ENCODE data around the gene MPIG6B. TPM values are rescaled to one million over a fixed set of nuclear protein-coding genes. Genes with fewer than 3 reads are reported as not detected.

MPIG6B gene, protein sequence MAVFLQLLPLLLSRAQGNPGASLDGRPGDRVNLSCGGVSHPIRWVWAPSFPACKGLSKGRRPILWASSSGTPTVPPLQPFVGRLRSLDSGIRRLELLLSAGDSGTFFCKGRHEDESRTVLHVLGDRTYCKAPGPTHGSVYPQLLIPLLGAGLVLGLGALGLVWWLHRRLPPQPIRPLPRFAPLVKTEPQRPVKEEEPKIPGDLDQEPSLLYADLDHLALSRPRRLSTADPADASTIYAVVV
- 1.1 TPM for total RNA-seq

DNA sequence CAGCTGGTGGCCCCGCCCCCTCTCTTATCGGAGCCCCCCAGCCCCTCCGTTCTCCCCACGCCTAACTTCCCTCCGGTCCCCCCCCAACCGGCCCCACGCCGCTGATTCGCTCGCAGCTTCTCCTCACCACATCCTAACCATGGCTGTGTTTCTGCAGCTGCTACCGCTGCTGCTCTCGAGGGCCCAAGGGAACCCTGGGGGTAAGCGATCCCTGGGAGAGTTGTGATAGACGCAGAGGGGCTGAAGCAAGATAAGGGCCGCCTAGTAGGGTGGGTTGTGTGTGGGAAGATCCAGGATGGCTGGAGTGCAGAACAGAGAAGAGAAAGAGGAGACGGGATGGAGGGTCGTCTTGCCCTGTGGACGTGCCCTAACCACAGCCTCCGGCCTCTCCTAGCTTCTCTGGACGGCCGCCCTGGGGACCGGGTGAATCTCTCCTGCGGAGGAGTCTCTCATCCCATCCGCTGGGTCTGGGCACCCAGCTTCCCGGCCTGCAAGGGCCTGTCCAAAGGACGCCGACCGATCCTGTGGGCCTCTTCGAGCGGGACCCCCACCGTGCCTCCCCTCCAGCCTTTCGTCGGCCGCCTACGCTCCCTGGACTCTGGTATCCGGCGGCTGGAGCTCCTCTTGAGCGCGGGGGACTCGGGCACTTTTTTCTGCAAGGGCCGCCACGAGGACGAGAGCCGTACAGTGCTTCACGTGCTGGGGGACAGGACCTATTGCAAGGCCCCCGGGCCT is at the start of gene MPIG6B:
MPIG6B (plus strand) TSS at position 129 of the 735 bp plus-strand sequence; CDS start at position 140, 11 bp downstream.
- no peak for ATAC-seq

DNA sequence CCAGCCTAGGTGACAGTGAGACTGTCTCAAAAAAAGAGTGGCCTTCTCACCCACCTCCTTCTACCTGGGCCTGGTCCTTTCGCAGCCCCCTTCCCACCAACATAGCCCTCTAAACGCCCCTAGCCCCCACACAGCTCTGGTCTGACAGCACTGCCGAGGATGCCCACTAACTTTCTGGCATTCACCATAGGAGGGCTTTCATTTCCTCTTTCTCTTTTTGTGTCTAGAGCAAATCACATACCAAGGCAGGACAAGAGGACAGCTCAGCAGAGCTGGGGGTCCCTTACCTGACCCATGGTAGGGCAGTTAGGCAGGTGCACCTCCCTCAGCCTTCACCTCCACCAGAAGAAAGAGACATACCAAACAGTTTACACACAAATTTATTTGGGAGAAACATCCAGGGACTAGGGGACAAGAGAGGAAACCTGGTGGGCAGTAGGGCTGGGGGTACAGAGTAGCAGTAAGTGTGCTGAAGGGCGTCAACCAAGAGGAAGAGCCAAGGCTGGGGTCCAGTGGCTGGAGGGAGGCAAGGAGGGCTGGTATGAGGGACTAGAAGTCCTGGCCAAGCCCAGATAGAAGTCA is 46.8 kb upstream of the MPIG6B start:
- no peak for ATAC-seq

GRCh38 chr6:31676904-31677303 is 46.3 kb upstream of the MPIG6B start:
- no peak for ATAC-seq

- ATAC-seq = no peak
These were observed 45.2 kb upstream of the MPIG6B start for GRCh38 chr6:31677955-31678354.

GRCh38 chr6:31680226-31681134 is 42.7 kb upstream of the MPIG6B start, which contains the start of gene LY6G5C:
Gene LY6G5C (minus strand): TSS chr6:31681067. CDS start chr6:31680373, 694 bp downstream.
- ATAC-seq = peak; percentile 78

GRCh38 chr6:31681135-31681671 is 42.0 kb upstream of the MPIG6B start:
- peak; percentile 39 for ATAC-seq

- no peak for ATAC-seq
These were observed 39.6 kb upstream of the MPIG6B start for GRCh38 chr6:31683591-31683990.

- no peak for ATAC-seq
These were observed 36.7 kb upstream of the MPIG6B start for GRCh38 chr6:31686483-31686882.

DNA sequence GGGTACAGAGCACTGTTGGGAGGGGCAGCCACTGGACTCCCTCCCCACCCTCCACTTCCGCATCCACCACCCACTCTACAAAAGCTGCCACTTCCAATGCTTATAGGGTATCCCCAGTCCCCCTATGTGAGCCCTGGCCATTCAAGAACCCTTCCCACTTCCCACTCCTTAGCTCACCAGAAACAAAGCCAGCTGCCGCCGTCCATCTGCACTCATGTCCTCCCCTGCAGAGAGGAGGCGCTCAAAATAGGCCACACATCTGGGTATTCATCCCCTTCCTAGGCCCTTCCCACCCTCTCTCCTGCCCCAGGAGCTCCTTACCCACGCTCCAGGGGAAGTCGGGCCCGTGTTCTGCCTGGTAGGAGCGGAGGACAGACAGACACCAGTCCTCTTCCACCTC is 35.9 kb upstream of the MPIG6B start:
- no peak for ATAC-seq

GRCh38 chr6:31687860-31688693 is 35.1 kb upstream of the MPIG6B start:
- no peak for ATAC-seq

DNA sequence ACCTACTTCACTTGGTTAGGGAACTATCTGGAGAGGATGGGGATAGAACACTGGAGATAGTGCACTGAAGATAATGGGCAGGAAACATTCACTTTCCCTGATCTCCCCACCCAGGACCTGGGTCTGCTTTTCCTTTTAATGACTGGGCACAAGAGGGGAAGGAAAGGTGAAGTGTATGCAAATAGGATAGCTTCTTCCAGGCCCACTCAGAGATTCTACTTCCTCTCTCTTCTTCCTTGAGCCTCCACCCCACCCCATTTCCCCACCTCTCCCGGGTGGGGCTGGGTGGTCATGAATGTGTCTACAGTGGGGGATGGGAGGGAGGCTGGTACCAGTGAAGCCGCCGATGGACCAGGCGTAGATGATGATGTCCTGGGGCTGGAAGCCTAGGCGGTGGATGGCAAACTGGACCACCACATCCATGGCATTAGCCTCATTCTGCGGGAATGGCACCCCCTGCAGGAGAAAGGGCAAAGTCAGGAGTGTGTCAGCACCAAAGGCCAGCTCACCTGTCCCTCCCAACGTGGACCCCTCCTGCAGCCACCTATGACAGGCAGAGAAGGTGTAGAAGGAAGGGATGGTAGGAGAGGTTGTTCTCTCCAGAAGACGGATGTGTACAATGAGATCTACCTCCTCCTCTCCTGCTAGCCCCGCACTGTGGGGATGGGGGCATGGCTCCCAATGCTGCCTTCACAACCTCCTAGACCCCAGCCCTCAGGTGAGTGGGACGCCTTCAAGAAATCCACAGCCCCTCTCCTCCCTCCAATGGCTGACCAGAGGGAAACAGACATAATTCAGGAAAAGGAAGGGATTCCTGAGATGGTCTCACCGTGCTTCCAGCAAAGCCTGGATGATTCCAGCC is 33.7 kb upstream of the MPIG6B start:
- no peak for ATAC-seq

DNA sequence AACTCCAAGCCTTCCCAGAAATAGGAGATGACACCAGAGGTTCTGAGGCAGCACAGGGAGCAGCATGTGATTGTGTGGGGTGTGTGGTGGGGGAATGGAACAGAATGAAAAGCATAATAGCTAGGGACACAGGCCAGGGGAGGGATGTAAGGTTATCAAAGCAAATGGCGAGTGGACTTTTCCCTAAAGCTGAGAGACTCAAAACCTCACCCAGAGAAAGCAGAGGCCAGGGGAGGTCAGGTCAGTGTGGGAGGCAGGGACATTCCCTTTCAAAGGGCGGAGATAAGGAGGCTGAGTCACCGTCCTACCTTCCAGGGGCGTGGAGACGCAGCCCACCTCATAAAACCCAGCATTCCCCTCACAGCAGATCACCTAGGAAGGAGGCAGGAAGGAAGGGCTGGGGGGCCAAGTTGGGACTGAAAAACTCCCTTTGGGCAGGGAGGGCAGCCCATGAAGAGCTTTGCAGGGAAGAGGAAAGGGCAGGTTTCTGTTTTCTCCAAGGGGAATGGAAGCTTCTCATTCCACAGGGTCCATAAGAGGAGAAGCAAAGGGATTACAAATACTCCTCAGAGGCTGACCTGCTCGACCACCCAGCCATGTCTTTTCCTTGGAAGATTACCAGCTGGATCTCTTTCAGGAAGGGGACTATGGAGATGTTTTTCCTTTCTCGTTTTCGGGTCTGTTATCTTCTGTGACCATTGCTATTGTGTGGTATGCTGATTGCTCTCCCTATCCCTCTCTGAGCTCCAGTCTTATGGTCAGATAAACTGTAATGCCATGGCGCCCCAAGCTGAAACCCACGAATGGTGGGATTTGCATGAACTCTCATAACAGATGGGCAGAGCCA is 32.7 kb upstream of the MPIG6B start:
- ATAC-seq = no peak

DNA sequence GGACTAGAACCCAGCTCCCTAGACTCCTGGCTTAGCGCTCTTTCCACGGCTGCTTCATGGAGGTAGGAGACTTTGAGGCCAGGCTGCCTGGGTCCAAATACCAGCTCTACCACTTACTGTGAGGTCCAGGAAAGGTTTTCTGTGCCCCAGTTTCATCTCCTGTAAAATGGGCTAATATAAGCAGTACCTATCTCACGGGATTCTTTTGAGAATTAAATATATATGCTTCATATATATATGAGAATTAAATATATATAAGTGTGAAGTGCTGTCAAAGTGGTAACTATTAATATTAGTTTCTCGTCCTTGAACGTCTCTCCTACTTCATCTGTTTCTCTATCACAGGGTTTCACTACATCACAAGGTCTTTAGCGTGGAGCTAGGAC is 32.1 kb upstream of the MPIG6B start:
- no peak for ATAC-seq

GRCh38 chr6:31691564-31692108 is 31.5 kb upstream of the MPIG6B start:
- ATAC-seq = no peak

DNA sequence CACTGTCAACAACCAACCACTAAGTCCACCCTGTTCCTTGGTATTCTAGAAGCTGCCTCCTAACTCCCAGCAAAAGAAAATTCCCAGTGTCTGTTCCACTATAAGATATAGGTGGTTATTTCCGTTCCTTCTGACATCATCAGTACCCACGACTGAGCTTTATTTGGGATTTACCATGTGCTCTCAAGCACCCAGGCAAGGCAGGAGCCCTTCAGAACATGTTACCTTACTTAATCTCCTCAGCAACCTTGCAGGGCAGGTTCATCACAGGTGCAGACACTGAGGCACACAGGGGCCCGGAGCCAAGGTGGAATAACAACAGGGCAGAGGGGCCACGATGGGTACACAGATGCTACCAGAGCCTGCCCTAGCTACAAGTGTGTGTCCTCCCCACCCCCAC is 30.8 kb upstream of the MPIG6B start:
- no peak for ATAC-seq

GRCh38 chr6:31692886-31693285 is 30.3 kb upstream of the MPIG6B start:
- ATAC-seq = no peak

GRCh38 chr6:31693535-31693934 is 29.6 kb upstream of the MPIG6B start:
- ATAC-seq = no peak

DNA sequence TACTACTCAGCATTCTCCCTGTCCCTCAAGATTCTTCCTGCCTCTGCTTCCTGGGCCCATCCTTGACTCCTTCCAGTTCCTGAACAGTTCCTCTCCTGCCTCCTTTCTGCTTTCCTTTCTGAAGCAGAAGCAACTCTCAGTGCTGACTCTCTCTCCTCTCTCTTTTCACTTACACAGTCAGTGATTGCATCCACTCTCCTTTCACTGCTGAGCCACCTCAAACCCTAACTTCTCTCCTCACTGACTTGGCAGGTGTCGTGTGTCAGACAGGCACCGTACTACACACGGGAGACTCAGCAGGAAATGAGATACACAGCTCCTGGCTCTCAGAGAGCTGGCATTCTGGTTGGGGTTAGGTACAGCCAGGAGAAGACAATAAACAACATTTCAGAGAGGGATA is 25.6 kb upstream of the MPIG6B start:
- peak; percentile 22 for ATAC-seq

GRCh38 chr6:31700740-31701401 is 22.3 kb upstream of the MPIG6B start:
- no peak for ATAC-seq

Data from esophagus mucosa (tissue), 1 donor.